Motor neuron (in vitro differentiated cells): Measurements from ENCODE around the gene FBXO30. TPM values are rescaled to one million over a fixed set of nuclear protein-coding genes. Genes with fewer than 3 reads are reported as not detected.

Experiments used
- ATAC-seq, 8 experiments: fragments of 200-7000 bp; cut with Tn5 transposase; replicated peaks in 6 of 8; 2 replicates each; pipeline ENCODE4 v1.8.0; 2021; ENCODE audit warnings: mild to moderate bottlenecking in 8 of 8, moderate library complexity in 8 of 8
- H3K27ac ChIP-seq, 2 donors: fragments of 250-450 bp; sonication (Bioruptor Pico); 2 replicates each; pipeline ENCODE4 v1.9.0; 2021; ENCODE audit warnings: antibody characterized with exemption in 2 of 2, mild to moderate bottlenecking in 2 of 2, moderate library complexity in 1 of 2
- H3K4me1 ChIP-seq, 2 donors: fragments of 250-450 bp; sonication (Bioruptor Pico); replicated peaks in 1 of 2; 2 replicates each; pipeline ENCODE4 v1.6.1; 2021; ENCODE audit warnings: antibody characterized with exemption in 2 of 2, mild to moderate bottlenecking in 2 of 2, moderate library complexity in 1 of 2
- H3K4me3 ChIP-seq, 5 donors: fragments of 250-450 bp; sonication (Bioruptor Pico); 2 replicates each; pipeline ENCODE4 v1.9.0; 2021; ENCODE audit warnings: antibody characterized with exemption in 5 of 5, mild to moderate bottlenecking in 5 of 5, moderate library complexity in 4 of 5
- WGBS, 10 experiments: fragments of 450-650 bp; shearing (Covaris generic); methylation state at CpG; one replicate each; pipeline ENCODE4 v1.0.0; 2022; 5-methylcytosine and 5-hydroxymethylcytosine counted together
- in situ Hi-C, 9 experiments: fragments of 400-800 bp; cut with MboI; loops; one replicate each; pipeline ENCODE4 v1.15.0; 2021; ENCODE audit warnings: low sequenced_read_pairs in 9 of 9, low pct_unique_long_range_greater_than_20kb in 2 of 9; ENCODE audit not compliant: unreplicated experiment in 9 of 9
- total RNA-seq, 8 experiments: library from RNA; unstranded; fragments of 300-600 nt; gene quantifications; 2 replicates each; pipeline versions ENCODE4 v1.2.3 to v1.2.4, GENCODE V29; 2022

FBXO30 gene
- total RNA-seq, 8 experiments from 2014 or later = 12.3 to 17.2 (median 14.8) TPM

- no peaks in the 10 kb centered on the region for H3K4me1 ChIP-seq
- no peak for ATAC-seq
- H3K4me3 ChIP-seq = no peak overlapping the region
- H3K27ac ChIP-seq = no peak overlapping the region
- in situ Hi-C loops = no loop called here
Observed at GRCh38 chr6:145763742-145764141, 50.9 kb downstream of the FBXO30 start.

GRCh38 chr6:145761584-145761983, 53.0 kb downstream of the FBXO30 start:
- in situ Hi-C loops = no loop called here
- Histone ChIP-seq H3K27ac (no peak overlapping the region), H3K4me3 (no peak overlapping the region)

DNA sequence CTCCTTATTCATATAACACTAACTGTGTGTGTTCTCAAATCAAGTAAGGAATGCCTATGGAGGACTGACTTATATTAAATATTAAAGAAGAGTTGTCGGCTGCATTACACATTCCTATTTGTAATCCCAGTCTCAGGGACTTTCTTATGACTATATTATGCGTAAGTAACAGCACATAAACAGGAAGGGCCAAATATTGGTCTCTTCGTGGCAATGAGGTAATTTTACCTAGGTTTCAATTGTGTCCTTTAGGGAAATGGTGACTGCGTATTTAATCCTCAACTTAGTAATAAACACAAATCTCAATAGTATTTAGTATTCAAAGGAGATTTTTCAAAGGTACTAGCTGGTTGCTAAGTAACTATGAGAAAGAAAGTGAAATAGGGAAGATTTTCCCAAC, 56.5 kb downstream of the FBXO30 start:
- 81 to 100% (median 86%) methylated on average over 1 to 4 of the region's 4 CpGs; no CpG with 5 or more reads in 2 of the 10 experiments for WGBS, 10 experiments
- in situ Hi-C loops = no loop called here
- ATAC-seq = peak in 1 of 8 experiments; percentile 65
- no peak overlapping the region for H3K27ac ChIP-seq
- peaks cover 2 to 6% of the 10 kb centered on the region in 2 donors for H3K4me1 ChIP-seq
- no peak overlapping the region for H3K4me3 ChIP-seq

More at GRCh38 chr6:145761584-145761983, 53.0 kb downstream of the FBXO30 start:
- peaks cover 2% of the 10 kb centered on the region in 2 donors for H3K4me1 ChIP-seq
- ATAC-seq = no peak

GRCh38 chr6:145756170-145756662, 58.4 kb downstream of the FBXO30 start:
- Histone ChIP-seq H3K4me3 (no peak overlapping the region), H3K27ac (no peak overlapping the region), H3K4me1 (peaks cover 2 to 6% of the 10 kb centered on the region in 2 donors)
- in situ Hi-C loops = no loop called here
- peak in 4 of 8 experiments; percentile 36 to 93 (median 91) for ATAC-seq
- WGBS, 10 experiments = 0 to 100% (median 51%) methylated on average over 1 of the region's 1 CpG; no CpG with 5 or more reads in 2 of the 10 experiments

DNA sequence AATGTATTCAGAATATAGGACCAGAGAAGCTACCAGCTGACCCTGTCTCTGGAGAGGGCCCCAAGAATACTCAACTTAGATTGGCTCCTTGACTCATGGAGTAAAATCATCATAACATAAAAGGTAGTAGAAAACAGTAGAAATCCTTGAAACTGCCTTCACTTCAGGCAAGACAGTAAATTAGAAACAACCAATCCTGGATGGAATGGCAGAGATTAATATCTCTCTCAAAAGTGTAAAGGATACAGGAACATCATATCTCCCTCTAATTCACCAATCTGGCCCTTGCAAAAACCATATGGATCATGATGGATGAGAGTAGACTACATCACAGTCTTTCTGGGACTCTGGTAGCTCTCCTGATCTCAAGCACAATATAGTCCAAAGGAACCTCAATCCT, 58.9 kb downstream of the FBXO30 start:
- Histone ChIP-seq H3K4me1 (peaks cover 2 to 6% of the 10 kb centered on the region in 2 donors), H3K4me3 (no peak overlapping the region), H3K27ac (no peak overlapping the region)
- ATAC-seq = no peak
- in situ Hi-C loops = no loop called here

- 45 to 100% (median 87%) methylated on average over 1 to 2 of the region's 2 CpGs; no CpG with 5 or more reads in 2 of the 10 experiments for WGBS, 10 experiments
- Histone ChIP-seq H3K4me1 (peaks cover 0 to 3% of the 10 kb centered on the region in 2 donors), H3K27ac (no peak overlapping the region), H3K4me3 (no peak overlapping the region)
- in situ Hi-C loops = no loop called here
- ATAC-seq = no peak
Observed at GRCh38 chr6:145752638-145753037, 62.0 kb downstream of the FBXO30 start.

- Histone ChIP-seq H3K4me3 (no peak overlapping the region), H3K4me1 (peaks cover 0 to 3% of the 10 kb centered on the region in 2 donors), H3K27ac (no peak overlapping the region)
- in situ Hi-C loops = no loop called here
- ATAC-seq = peak in 4 of 8 experiments; percentile 50 to 100 (median 82)
- WGBS, 10 experiments = 0 to 100% (median 86%) methylated on average over 1 of the region's 1 CpG; no CpG with 5 or more reads in 1 of the 10 experiments
Observed at GRCh38 chr6:145749632-145750031, 65.0 kb downstream of the FBXO30 start.

GRCh38 chr6:145745861-145746260, 68.7 kb downstream of the FBXO30 start:
- no peak overlapping the region for H3K27ac ChIP-seq
- ATAC-seq = no peak
- 60 to 100% (median 100%) methylated on average over 1 of the region's 1 CpG; no CpG with 5 or more reads in 4 of the 10 experiments for WGBS, 10 experiments
- H3K4me3 ChIP-seq = no peak overlapping the region
- in situ Hi-C loops = no loop called here
- H3K4me1 ChIP-seq = no peaks in the 10 kb centered on the region

- ATAC-seq = no peak
- H3K4me3 ChIP-seq = no peak overlapping the region
- WGBS, 10 experiments = 75 to 94% (median 91%) methylated on average over 2 of the region's 2 CpGs; no CpG with 5 or more reads in 2 of the 10 experiments
- no peaks in the 10 kb centered on the region for H3K4me1 ChIP-seq
- in situ Hi-C loops = no loop called here
- H3K27ac ChIP-seq = no peak overlapping the region
Observed at GRCh38 chr6:145744619-145745018, 70.0 kb downstream of the FBXO30 start.

Other genes starting within 250 kb of the FBXO30 start
- gene EPM2A, start 79.3 kb downstream of the FBXO30 start, total RNA-seq = 10 to 100 TPM in 7 of 8 experiments, 1 to 10 TPM in 1; 8.7 to 20.9 (median 11.1) TPM
- 10 to 100 TPM; 11.8 to 36.0 (median 21.9) TPM for gene SHPRH, start 149.6 kb upstream of the FBXO30 start, total RNA-seq
- under 1 TPM; 0.18 to 1.00 (median 0.45) TPM for gene GRM1, start 214.3 kb upstream of the FBXO30 start, total RNA-seq